ENCODE measurements around the gene ZNF283.

ZNF283 gene

DNA sequence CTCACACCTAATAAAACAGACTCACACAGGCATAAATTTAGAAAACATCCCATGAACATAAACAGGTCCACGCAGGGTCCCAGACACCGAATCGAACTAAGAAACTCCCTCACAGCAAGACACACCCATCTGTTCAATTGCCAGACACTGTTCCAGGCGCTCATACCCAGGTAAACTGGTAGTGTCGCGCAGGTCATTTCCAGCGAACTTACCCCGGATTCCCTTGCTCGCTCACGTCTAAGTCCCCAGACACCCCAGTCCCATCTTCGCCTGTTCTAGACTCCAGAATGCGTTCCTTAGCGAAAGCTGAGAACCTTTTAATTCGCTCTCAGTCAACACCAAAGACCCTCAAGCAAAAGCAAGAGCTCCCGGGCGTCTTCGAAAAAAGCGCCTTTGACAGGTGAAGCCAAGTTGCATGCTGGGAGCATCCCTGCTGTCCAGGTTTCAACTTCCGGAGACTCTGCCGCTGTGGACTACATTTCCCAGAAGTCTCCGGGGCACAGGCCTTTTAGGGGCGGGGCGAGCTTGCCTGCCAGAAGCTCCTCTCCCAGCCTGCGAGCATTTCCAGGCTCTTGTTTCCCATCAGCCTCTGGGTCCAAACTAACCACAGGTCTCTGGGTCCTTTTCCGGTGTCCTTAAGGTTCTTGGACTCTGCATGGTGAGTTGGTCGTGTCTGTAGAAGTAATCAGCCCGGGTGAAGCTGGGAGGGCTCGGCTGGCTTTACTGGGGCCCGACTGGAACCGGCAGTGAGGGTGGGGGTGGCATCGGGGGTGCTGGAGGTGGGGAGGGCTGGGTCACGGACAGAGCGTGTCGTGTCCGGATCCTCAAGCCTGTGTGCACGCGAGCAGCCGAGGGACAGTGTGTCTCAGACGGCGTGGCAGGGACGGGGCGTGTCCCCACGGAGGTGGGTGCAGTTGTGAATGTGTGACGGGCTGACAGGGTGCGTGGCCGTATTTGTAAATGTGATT is at the start of gene ZNF283:
TSS of gene ZNF283 (plus strand) at position 535 of the 968 bp plus-strand sequence. CDS start 6,184 bp downstream, outside the sequence.
- DNase-seq = peak; percentile 91

DNA sequence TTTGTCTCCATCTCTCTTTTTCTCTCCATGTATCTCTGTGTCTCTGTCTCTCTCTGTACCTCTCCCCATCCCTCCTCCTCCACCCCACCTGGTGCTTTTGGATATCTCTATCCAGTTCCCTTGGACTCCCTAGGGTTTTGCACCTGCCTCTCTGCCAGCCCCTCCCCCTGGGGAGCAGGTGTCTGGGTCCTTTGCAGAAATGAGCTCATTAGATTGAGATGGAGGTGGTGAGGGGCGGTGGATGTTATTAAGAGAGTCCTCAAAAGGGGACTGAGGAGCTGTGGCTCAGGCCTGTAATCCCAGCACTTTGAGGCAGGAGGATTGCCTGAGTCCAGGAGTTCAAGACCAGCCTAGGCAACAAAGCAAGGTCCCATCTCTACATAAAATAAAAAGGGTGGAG is 48.5 kb upstream of the ZNF283 start:
- no peak for DNase-seq

DNA sequence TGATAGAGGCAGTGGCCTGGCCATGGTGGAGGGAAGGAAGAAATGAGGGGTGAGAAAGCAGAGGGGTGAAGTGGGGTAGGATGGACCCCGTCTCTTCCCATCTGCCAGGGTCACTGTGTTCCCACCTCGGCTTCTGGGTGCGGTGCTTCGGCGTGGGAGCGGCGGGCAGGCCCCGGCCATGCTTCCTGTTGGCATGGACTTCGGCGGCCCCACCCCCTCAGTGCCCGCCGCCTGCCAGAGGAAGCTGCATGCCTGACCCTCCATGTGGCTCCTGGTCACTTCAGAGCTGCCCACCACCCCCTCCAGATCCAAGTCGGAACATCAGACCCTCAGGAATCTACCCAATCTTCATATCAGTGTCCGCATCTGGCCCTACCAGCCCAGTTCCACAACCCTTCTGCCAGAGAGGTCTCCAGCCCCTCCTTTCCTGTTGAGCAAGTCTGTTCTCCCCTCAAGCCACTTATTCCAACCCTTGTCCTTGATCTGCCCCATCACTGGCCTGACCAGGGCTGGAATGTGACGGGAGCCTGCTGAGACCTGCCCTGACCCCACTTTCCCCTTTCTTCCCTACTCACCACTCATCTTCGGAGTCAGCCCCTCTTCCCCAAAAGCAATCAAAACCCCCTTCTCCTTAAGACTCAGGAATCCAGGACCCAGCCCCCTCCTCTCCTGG is 47.8 kb upstream of the ZNF283 start:
- DNase-seq = no peak

DNA sequence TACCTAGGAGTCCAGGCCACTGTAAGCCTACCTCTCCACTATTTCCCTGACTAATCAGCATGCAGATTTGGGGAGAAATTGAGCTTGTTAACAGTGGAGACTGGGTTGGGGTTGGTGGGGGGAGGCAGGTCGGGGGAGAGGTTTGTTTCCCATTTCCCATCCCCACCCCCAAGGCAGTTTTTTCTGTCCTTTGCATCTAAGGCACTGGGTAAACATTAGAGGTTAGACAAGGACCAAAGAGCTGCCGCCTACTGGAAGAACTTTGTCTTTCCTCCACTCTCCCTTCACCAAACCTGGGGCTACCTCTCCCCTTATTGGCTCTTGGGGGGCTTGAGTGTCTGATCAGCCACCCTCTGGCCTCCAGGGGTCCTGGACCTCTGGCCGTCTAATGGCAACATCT is 47.3 kb upstream of the ZNF283 start:
- DNase-seq = peak; percentile 58

DNA sequence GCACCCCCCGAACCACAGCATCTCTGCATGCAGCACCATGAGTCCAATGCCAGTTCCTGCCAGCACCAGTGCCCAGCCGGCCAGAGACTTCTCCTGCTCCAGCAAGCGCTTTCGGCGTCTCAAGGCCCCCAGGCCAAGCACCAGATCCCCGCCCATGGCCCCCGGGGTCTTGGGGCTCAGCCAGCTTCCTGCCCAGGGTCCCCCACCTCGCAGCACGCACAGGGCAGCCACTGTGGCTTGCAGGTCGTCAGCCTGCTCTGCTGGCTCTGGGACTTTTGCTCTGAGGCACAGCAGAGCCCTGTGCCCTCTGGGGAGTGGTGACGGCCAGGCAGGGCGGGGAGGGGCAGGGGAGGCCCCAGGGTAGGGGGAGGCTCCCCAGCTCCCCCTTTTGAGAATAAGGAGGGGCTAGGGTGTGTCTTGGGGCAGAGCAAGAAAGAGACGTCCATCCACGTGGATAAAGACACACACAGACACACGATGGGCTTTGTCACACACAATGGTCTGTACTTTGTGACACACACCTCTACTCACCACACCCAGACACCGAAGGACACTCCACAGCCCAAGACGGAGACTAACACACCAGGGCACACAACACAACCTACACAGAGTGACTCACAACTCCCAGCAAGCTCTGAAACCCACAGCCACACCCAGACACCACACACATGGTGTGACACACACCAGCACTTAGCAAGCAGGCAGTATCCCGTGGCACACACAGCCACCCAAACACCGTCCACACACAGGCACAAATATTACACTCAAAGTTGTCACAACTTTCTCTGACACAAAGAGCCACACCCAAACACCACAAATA is 46.2 kb upstream of the ZNF283 start, which contains the start of gene KCNN4:
TSS of gene KCNN4 (minus strand) at position 268 of the 820 bp plus-strand sequence. CDS start at position 156, 112 bp downstream.
- peak; percentile 88 for DNase-seq

DNA sequence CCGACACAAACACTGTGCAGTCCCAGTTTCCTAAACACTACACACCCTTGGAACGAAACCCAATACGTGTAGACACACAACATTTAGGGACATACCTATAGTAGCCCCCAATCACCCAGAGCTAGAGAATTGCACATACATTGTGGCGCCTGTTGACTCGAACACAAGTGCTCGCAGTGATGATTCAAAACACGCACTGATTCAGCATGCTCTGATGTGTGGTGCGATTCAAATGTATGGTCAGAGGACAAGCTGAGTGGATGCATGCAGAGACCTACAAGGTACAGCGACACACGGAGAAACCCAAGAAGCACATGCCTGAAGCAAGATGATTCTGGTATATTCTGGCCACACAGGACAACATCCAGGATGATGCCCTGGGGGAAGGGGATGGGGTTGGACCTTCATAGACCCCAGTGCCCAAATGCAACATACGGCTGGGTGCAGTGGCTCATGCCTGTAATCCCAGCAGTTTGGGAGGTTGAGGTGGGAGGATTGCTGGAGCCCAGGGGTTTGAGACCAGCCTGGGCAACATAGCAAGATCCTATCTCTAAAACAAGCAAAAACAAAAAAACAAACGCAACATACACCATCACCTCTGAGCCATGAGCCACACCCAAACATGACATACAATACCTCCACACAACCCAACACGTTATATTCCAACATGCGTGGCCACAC is 45.4 kb upstream of the ZNF283 start:
- peak; percentile 81 for DNase-seq

DNA sequence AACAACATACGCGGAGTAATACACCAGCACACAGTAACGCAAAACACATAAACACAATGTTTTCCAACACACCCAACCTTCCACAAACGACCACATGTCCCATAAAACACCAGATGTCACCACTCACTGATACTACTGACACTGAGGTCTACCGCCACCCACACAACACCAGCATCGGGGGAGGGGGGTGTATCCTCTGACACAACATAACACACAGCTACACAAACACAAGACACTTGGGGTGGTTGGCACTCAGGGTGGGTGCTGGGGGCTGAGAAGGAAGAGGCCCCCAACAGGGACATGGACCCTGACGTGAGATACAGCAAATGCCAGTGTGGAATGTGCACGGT is 44.8 kb upstream of the ZNF283 start:
- no peak for DNase-seq

DNA sequence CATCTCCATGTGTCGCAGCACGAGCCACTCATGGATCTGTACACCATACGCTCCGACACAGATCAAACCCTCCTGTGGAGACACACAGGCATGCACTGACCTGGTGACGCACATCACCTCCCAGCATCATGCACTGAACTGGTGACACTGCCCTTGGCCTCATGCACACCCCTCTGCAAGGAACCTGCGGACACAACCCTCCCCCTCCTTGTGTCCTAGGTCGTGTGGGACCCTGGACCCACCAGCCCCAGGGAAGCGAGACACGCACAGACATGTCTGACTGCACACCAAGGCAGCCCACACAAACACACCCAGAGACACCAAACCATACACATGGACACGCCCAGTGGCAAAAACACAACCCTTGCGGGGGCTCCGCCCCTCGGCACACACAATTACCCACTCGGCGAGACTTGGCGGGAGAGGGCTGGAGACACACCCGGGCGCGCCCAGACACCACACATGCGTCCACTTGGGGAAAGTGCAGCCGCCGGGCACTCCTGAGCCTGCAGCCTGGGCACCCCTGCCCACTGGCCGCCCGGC is 44.4 kb upstream of the ZNF283 start:
- DNase-seq = no peak

DNA sequence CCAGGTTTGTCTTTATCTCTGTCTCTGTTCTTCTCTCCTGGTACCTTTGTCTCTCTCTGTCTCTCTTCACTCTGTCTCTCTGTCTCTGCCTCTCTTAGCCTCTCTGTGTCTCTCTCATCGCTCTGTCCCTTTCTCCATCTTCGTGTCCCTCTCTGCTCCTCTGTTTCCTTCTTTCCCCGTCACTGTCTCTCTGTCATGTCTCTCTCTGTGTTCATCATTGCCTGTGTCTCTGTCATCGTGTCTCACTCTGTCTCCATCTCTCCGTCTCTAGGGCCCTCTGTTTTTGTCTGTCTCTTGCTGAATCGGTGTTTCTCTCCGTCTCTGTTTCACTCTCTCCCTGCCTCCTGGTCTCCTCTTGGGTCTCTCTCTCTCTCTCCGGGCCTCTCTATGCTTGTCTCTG is 43.5 kb upstream of the ZNF283 start:
- DNase-seq = no peak

DNA sequence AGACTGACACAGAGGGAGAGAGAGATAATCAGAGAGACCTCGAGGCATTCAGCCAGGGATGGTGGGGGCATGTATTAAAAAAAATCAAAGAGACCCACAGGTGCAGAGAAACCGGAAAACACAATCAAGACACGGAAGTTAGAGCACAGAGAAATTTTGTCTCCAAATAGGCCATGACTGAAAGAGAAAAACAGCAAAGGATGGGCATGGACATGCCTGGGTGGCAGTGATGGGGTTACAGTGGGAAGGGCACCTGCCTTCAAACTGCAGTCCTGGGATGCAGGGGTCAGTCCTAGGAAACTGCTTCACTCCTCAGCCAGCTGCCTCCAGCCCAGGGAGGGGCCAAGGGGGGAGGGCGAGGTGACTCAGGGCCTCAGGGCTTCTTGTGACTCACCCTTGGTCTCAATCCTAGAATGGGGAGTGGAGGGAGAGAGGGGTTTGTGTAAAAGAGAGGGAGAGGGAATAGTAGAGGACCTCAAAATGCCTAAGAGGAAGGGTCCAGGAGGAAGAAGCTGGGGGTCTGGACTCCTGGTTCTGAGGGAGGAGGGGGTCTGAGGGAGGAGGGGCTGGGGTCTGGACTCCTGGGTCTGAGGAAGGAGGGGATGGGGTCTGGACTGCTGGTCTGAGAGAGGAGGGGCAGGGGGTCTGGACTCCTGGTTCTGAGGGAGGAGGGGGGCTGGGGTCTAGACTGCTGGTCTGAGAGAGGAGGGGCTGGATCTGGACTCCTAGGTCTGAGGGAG is 42.7 kb upstream of the ZNF283 start:
- DNase-seq = peak; percentile 83

DNA sequence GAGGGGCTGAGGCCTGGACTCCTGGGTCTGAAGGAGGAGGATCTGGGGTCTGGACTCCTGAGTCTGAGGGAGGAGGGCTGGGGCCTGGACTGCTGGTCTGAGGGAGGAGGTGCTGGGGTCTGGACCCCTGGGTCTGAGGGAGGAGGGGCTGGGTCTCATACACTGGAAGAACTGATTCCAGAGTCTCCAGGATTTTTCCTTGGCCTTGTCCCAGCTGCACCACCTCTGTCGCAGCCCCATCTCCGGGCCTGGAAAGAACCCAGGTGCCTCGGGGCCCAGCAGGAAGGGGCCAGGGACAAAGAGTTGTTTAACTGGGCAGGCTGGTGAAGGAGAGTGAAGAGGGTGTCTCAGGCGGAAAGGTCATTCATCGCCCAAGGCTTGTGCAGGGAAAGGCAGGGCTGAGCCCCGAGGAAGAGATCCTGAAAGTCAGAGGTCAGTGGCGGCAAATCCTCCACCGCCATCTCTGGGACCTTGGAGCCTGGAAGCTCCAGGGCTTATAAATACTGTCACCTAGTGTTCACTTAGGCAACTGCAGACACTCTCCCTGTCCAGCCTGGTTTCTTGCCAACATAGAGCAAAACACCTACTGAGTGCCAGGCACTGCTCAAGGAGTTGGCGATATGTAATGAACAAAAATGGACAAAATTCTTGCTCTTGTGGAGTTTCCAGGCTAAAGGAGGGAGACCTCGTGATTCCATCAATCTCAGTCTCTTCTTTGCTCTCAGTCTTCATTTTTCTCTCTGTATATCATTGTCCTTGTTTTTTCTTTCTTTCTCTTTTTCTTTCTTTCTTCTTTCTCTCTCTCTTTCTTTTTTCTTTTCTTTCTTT is 41.9 kb upstream of the ZNF283 start:
- peak; percentile 85 for DNase-seq

DNA sequence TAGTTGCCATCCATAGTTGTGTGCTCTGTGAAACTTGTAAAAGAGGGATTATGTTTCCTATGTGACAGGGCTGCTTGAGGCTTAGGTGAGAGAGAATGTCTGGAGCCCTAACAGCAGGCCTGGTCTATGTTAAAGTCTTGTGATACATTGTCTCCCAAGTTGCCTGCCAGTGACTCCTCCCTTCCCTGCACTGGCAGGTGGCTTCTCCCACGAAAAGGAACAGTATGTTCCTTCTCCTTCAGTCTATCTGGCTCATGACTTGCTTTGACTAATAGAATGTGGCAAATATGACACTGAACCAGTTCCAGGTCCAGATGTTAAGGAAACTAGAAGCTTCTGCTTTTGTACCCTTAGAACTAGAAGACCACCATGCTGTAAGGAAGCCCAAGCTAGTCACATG is 40.5 kb upstream of the ZNF283 start:
- no peak for DNase-seq

DNA sequence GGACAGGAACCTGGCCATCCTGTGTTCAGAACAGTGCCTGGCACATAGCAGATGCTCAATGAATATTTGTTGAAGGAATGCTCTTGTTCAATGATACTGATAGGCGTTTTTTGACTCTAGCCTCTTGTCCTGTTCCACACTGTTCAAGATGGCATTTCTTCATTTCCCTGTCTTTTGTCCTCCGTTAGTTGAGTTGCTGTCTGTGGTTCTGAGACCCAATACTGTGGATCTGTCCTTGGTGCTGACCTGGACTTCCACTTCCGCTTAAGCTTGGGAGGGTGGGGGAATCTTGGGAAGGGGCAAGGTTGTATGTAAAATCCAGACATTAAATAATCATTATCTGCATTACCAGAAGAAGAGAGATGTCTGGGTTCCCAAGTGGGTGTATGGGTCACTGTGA is 38.1 kb upstream of the ZNF283 start:
- DNase-seq = no peak

DNA sequence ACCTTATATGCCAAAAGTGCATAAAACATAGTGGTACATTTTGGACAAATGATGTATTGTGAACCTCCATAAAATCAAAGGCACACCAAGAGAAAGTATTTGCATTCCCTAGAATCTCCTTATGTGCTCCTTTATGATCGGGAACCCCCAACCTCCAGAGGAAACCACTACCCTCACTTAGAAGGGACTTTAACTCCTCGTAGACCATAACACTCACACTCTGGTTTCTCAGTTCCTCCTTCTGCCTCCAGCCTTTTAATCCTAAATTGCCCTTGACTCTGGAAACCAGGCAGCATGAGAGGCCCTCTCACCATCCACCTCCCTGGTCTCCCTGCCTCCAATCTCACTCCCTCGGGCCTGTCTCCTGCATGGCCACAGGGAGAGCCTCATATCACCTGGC is 36.5 kb upstream of the ZNF283 start:
- no peak for DNase-seq

DNA sequence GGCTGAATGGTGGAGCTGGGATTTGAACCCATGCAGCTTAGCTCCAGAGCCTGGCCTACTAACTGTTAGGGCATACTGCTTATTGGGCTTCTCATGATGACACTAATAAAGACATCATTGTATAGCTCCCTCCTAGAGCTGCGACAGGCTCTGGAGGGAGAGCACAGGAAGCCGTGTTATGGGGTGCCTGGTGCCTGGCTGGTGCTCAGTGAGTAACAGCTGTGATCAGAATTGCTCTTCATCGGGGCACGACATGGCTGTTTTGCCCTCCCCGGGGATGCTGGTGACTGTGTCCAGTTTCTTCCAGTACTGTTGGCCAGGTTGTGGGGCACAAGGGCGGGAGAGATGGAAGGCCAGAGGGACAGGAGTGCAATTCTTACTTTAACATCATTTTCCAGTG is 30.0 kb upstream of the ZNF283 start:
- no peak for DNase-seq

DNA sequence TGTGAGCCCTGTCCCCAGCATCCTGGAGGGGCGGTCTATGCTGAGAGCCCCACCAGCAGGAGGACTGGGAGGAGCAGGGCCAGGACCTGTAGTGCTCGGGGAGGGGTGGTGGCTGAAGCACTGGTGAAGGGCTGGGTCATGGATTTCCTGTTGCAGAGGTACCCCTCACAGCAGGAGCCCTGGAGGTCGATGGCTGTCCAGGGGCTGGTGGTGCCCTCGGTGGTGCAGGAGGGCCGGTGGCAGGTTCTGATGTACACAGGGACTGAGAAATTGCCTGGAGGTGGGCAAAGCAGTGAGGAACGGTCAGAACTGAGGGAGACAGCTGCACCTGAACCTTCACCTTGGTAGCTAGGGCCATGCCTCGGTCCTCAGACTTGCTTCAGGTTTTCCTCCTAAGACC is 29.6 kb upstream of the ZNF283 start:
- DNase-seq = no peak

DNA sequence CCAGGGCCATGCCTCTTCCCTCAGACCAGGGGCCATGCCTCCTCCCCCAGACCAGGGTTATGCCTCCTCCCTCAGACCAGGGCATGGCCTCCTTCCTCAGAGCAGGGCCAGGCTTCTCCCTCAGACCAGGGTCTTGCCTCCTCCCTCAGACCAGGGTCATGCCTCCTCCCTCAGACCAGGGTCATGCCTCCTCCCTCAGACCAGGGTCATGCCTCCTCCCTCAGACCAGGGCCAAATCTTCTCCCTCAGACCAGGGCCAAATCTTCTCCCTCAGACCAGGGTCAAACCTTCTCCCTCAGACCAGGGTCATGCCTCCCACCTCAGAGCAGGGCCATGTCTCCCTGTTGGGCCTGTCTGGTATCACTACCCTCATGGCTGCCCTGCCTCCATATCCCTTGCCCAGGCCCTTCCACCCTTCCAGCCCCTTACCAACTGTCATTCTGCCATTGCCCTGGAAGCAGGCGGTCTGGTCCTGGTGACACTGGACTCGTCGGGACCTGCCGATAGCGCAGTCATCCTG is 29.0 kb upstream of the ZNF283 start:
- no peak for DNase-seq

DNA sequence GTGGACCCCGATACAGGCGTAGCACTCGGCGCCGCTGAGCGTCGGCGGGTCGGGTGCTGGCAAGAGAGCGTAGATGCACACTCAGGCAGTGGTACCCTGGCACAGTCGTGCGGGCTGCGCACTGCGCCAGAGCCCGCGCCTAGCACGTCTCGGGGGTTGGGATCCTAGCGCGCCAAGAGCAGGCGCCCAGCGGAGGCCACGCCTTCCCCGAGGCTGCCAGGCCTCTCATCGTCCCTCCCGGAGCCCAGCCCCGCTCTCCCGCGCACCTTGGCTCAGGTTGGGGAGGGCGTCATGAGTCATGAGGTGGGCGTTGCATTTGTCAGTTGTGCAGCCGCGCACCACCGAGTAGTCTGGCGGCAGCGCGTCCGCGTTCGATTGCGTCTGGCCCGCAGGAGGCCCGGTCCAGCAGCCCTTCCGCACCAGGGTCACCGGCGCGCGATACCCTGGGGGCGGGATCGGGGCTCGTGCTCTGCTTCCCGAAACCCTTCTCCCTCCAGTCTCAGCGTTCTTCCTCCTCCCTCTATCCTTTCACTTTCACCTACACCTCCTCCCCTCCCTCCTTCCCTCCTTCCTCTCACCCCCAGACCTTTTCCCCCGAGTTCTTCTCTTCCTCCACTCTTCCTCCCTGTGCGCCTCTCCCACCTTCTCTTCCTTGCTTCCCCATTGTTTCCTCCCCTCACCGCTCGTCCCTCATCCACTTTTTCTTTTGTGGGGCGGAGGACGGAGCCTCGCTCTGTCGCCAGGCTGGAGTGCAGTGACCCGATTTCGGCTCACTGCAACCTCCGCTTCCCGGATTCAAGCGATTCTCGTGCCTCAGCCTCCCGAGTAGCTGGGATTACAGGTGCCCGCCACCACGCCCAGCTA is 28.3 kb upstream of the ZNF283 start:
- peak; percentile 47 for DNase-seq

DNA sequence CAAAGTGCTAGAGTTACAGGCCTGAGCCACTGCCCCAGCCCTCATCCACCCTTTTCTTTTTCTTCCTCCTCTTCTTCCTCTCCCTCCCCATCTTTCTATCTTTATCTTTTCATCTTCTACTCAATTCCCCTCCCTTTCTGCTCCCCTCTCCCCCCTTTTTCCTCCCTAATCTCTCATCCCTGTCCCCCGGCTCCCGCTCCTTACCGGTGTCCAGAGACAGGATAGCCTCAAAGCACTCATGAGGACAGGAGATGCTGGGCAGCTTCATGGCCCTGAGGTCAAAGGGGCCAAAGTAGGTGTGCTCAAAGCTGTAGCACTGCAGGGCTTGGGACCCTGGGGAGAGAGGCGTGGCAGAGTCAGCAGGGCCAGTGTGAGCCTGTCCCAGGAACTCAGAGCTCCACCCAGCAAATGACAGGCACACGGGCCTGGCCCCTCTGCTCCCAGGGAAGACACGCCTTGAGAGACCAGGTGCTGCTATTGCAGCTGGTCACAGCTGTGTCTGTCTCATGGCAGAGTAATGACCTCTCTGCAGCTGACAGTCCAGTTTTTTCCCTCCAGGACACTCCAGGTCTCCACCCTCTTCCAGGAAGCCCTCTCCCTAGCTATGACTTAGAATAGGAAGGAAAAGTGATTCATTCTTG is 27.5 kb upstream of the ZNF283 start:
- no peak for DNase-seq
